Measurements from ENCODE around the gene APCDD1L.

The APCDD1L gene

DNA sequence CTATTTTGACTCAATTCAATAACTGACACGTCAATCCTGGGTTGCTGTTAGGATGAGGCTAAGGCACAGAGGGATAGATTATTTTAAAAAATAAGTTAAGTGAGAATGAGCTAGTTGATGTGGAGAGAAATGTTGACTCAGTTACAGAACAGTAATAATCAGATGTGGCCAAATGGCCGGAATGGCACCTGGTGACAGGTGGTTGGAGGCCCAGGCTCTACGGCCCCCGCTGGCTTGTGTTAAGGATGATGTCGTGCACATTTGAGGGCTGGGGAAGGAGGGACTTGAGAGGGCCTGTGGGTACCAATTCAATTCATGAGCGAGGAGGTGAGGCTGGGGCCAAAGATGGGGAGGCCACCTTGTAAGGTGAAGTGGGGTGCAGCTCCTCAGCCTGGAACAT is 31.7 kb downstream of the APCDD1L start:
- DNase-seq = no peak

DNA sequence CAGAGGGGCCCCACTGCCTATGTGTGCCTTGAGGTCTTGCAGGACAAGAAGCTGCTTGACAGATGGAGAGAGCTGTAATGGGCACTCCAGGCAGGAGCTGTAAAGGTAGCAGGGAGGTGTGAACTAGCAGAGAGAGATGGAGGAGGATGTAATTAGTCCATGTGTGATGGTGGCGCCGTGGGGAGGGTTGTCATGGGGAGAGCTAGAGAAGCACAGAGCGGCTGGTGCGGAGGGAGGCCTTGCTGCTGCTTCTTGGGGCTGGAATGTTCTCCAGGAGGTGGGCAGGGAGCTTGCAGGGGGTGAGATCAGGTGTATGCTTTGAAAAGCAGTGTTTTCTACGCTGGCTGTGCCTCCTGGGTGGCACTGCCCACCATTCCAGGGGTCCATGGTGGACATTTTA is 32.1 kb downstream of the APCDD1L start:
- Mint-ChIP-seq H3K27ac (no peak overlapping the region), H3K27me3 (ENCODE audit: low read depth, poor library complexity) (peaks cover 14% of the 10 kb centered on the region), H3K36me3 (ENCODE audit: low read depth) (peaks cover 25% of the 10 kb centered on the region), H3K4me1 (peaks cover 9% of the 10 kb centered on the region), H3K4me3 (no peak overlapping the region), H3K9me3 (peaks cover 72% of the 10 kb centered on the region)
- no peak for DNase-seq
- TF ChIP-seq, protein P1, sequence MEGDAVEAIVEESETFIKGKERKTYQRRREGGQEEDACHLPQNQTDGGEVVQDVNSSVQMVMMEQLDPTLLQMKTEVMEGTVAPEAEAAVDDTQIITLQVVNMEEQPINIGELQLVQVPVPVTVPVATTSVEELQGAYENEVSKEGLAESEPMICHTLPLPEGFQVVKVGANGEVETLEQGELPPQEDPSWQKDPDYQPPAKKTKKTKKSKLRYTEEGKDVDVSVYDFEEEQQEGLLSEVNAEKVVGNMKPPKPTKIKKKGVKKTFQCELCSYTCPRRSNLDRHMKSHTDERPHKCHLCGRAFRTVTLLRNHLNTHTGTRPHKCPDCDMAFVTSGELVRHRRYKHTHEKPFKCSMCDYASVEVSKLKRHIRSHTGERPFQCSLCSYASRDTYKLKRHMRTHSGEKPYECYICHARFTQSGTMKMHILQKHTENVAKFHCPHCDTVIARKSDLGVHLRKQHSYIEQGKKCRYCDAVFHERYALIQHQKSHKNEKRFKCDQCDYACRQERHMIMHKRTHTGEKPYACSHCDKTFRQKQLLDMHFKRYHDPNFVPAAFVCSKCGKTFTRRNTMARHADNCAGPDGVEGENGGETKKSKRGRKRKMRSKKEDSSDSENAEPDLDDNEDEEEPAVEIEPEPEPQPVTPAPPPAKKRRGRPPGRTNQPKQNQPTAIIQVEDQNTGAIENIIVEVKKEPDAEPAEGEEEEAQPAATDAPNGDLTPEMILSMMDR (IDR thresholded peaks at IDR 0.05) = no peak

More for the DNA sequence above, 31.7 kb downstream of the APCDD1L start:
- H3K4me1 Mint-ChIP-seq = peaks cover 9% of the 10 kb centered on the region
- H3K4me3 Mint-ChIP-seq = no peak overlapping the region
- TF ChIP-seq, protein P1 (IDR thresholded peaks at IDR 0.05) = no peak
- peaks cover 22% of the 10 kb centered on the region for H3K36me3 Mint-ChIP-seq (ENCODE audit: low read depth)
- H3K27ac Mint-ChIP-seq = no peak overlapping the region
- H3K9me3 Mint-ChIP-seq = peaks cover 72% of the 10 kb centered on the region
- H3K27me3 Mint-ChIP-seq (ENCODE audit: low read depth, poor library complexity) = peaks cover 14% of the 10 kb centered on the region

DNA sequence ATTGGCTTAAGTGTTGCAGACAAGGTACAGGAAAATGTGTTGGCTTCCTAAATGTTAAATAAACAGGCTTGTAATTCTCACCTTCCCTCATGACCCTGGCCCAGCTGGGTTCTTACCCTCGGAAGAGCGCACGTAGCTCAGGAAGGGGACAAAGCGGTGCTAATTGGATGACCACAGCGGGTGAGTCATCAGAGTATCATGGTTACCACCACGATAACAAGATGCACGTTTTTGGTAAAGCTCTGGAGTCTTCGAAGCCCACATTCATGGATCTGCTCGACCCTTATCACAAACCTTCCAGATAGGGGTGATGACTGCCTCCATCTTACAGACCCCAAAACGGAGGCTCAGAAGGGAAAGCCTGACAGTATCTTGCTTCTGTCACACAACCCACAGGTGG is 32.8 kb downstream of the APCDD1L start:
- Mint-ChIP-seq H3K4me3 (no peak overlapping the region), H3K36me3 (ENCODE audit: low read depth) (peaks cover 28% of the 10 kb centered on the region), H3K4me1 (peaks cover 9% of the 10 kb centered on the region), H3K27ac (no peak overlapping the region), H3K27me3 (ENCODE audit: low read depth, poor library complexity) (peaks cover 15% of the 10 kb centered on the region), H3K9me3 (peaks cover 72% of the 10 kb centered on the region)
- TF ChIP-seq, protein P1 (IDR thresholded peaks at IDR 0.05) = no peak
- DNase-seq = no peak

DNA sequence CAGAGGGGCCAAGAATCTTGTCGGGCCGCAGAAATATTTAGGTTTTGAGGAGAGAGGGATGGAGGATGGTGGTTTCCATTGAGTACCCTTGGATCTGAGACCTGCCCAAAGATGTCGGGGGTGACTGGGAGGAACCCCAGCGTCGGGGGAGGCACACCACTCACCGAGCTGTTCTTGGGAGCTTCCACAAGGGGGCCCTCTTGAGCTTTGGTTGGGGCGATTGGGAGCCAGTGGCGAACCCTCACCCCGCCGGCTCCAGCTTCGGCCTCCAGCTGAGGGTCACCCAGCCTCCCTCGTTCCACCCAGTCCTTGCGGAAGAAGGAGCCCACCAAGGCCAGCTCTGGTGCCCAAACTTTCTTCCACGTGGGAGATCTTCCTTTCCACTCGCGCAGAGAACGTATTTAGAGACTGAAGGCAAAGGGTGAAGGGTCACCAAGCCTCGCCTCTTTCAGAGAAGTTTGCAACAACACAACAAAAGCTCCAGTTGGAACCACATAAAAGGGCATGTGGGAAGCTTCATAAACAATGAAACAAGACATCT is 33.6 kb downstream of the APCDD1L start:
- H3K4me1 Mint-ChIP-seq = peaks cover 9% of the 10 kb centered on the region

DNA sequence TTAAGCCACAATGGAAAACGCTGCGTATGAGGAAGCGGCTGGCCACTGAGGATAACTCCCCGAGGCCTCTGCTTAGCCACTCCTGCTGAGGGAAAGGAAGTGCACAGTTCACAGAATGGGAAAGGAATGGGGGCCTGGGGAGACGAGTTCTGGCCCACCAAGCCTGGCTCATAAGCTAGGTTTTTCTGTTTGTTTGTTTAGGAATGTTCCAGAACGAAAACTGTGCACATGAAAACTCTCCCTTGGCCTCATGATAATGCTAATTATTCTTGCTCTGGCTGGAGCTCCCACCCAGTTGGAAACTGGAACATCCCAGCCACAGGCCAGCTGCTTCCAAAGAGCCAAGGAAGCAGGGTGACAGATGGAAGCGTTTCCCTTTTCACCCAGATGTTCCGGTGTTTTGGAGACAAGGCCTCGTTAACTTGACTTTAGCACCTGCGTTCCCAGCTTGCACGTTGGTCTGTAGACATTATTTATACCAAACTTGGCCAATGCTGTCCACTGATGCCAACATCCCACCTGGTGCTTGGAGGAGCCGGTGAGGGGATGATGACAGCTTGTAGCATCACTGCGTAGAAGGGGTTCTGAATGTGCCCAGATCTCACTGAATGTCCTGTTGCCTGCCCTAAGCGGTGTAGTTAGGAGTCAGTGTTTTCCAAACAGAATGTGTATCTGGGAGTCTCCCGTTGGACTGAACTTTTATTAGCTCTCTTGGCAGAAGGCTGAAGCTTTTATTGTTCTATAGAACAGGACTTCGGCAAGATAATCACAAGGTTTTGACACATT is 34.5 kb downstream of the APCDD1L start:
- DNase-seq = no peak
- TF ChIP-seq, protein P1 (IDR thresholded peaks at IDR 0.05) = no peak
- Mint-ChIP-seq H3K9me3 (peaks cover 68% of the 10 kb centered on the region), H3K27ac (no peak overlapping the region), H3K4me3 (no peak overlapping the region), H3K27me3 (ENCODE audit: low read depth, poor library complexity) (peaks cover 14% of the 10 kb centered on the region), H3K36me3 (ENCODE audit: low read depth) (peaks cover 28% of the 10 kb centered on the region), H3K4me1 (peaks cover 9% of the 10 kb centered on the region)

More for the DNA sequence above, 33.6 kb downstream of the APCDD1L start:
- H3K4me3 Mint-ChIP-seq = no peak overlapping the region
- peak; percentile 75 for DNase-seq
- peaks cover 20% of the 10 kb centered on the region for H3K27me3 Mint-ChIP-seq (ENCODE audit: low read depth, poor library complexity)
- peaks cover 36% of the 10 kb centered on the region for H3K36me3 Mint-ChIP-seq (ENCODE audit: low read depth)
- H3K9me3 Mint-ChIP-seq = peaks cover 73% of the 10 kb centered on the region
- TF ChIP-seq, protein P1 (IDR thresholded peaks at IDR 0.05) = peak; percentile 61
- H3K27ac Mint-ChIP-seq = no peak overlapping the region
